Forelimb muscle (tissue), 1 donor: ENCODE data around the gene RFX5. TPM values are rescaled to one million over a fixed set of nuclear protein-coding genes. Genes with fewer than 3 reads are reported as not detected.

Experiments used
- DNase-seq: peaks from one replicate; pipeline ENCODE4 v3.0.0-alpha.2; 2013; ENCODE audit warnings: low read depth
- polyA plus RNA-seq: library from polyadenylated mRNA; unstranded; fragments of 120-200 nt; gene quantifications from one replicate; pipeline ENCODE4 v1.2.1, GENCODE V29; 2013; ENCODE audit not compliant: insufficient read length

RFX5 gene
- polyA plus RNA-seq, 1 donor: 23.0 TPM

- no peak for DNase-seq
Measured at GRCh38 chr1:151325231-151325630, 21.8 kb downstream of the RFX5 start.

- no peak for DNase-seq
Measured at GRCh38 chr1:151324390-151324930, 22.6 kb downstream of the RFX5 start.

- no peak for DNase-seq
Measured at GRCh38 chr1:151318975-151319374, 28.1 kb downstream of the RFX5 start.

- DNase-seq: no peak
Measured at GRCh38 chr1:151315565-151316235, 31.4 kb downstream of the RFX5 start.

- DNase-seq: peak; percentile 40
Measured at GRCh38 chr1:151314137-151314875, 32.7 kb downstream of the RFX5 start.

GRCh38 chr1:151313501-151313900 is 33.6 kb downstream of the RFX5 start:
- DNase-seq: no peak

GRCh38 chr1:151312826-151313225 is 34.2 kb downstream of the RFX5 start:
- DNase-seq: no peak

- DNase-seq: no peak
Measured at GRCh38 chr1:151312411-151312810, 34.6 kb downstream of the RFX5 start.

- DNase-seq: no peak
Measured at GRCh38 chr1:151311589-151312331, 35.3 kb downstream of the RFX5 start.

- DNase-seq: no peak
Measured at GRCh38 chr1:151311011-151311410, 36.0 kb downstream of the RFX5 start.

GRCh38 chr1:151309811-151310323 is 37.2 kb downstream of the RFX5 start:
- no peak for DNase-seq

- DNase-seq: no peak
Measured at GRCh38 chr1:151294742-151295462, 52.1 kb downstream of the RFX5 start.

- no peak for DNase-seq
Measured at GRCh38 chr1:151293093-151293492, 54.0 kb downstream of the RFX5 start.

GRCh38 chr1:151292207-151293030 is 54.6 kb downstream of the RFX5 start:
- DNase-seq: no peak

- DNase-seq: no peak
Measured at GRCh38 chr1:151290709-151291303, 56.2 kb downstream of the RFX5 start.

Other genes starting within 250 kb of the RFX5 start
- 97.0 TPM for gene SEMA6C, start 200.6 kb downstream of the RFX5 start, polyA plus RNA-seq
- 1.7 TPM for gene TNFAIP8L2, start 190.6 kb downstream of the RFX5 start, polyA plus RNA-seq
- gene LYSMD1, start 181.3 kb downstream of the RFX5 start, polyA plus RNA-seq: 12.2 TPM
- 40.0 TPM for gene SCNM1, start 181.1 kb downstream of the RFX5 start, polyA plus RNA-seq
- 43.2 TPM for gene TMOD4, start 171.3 kb downstream of the RFX5 start, polyA plus RNA-seq
- 46.7 TPM for gene VPS72, start 157.1 kb downstream of the RFX5 start, polyA plus RNA-seq
- 36.6 TPM for gene PIP5K1A, start 148.7 kb downstream of the RFX5 start, polyA plus RNA-seq
- 116 TPM for gene PSMD4, start 92.5 kb downstream of the RFX5 start, polyA plus RNA-seq
- gene ZNF687, start 65.0 kb downstream of the RFX5 start, polyA plus RNA-seq: 11.9 TPM
- 54.9 TPM for gene PI4KB, start 19.8 kb downstream of the RFX5 start, polyA plus RNA-seq
- 30.4 TPM for gene SELENBP1, start 25.5 kb upstream of the RFX5 start, polyA plus RNA-seq
- gene PSMB4, start 52.3 kb upstream of the RFX5 start, polyA plus RNA-seq: 156 TPM
- gene POGZ, start 112.2 kb upstream of the RFX5 start, polyA plus RNA-seq: 62.7 TPM
- 0.52 TPM for gene CGN, start 164.1 kb upstream of the RFX5 start, polyA plus RNA-seq
- 9.5 TPM for gene TUFT1, start 193.1 kb upstream of the RFX5 start, polyA plus RNA-seq